Measurements from ENCODE around the gene NECAB2.

Gene NECAB2

GRCh38 chr16:83994703-83995102 is 26.7 kb downstream of the NECAB2 start:
- no peak for DNase-seq

GRCh38 chr16:83995754-83996153 is 27.7 kb downstream of the NECAB2 start:
- DNase-seq = no peak

- DNase-seq = no peak
These were observed 28.6 kb downstream of the NECAB2 start for GRCh38 chr16:83996481-83997252.

- no peak for DNase-seq
These were observed 30.0 kb downstream of the NECAB2 start for GRCh38 chr16:83998091-83998490.

- no peak for DNase-seq
These were observed 33.1 kb downstream of the NECAB2 start for GRCh38 chr16:84000989-84001642.

- no peak for DNase-seq
These were observed 33.7 kb downstream of the NECAB2 start for GRCh38 chr16:84001726-84002125.

- no peak for DNase-seq
These were observed 35.0 kb downstream of the NECAB2 start for GRCh38 chr16:84003038-84003437.

GRCh38 chr16:84004442-84004841 is 36.4 kb downstream of the NECAB2 start:
- DNase-seq = no peak

- DNase-seq = no peak
These were observed 37.3 kb downstream of the NECAB2 start for GRCh38 chr16:84005391-84005790.

- no peak for DNase-seq
These were observed 39.5 kb downstream of the NECAB2 start for GRCh38 chr16:84007520-84007919.

- DNase-seq = no peak
These were observed 39.9 kb downstream of the NECAB2 start for GRCh38 chr16:84007965-84008364.

GRCh38 chr16:84009282-84009681 is 41.2 kb downstream of the NECAB2 start:
- no peak for DNase-seq

- peak; percentile 34 for DNase-seq
These were observed 45.9 kb downstream of the NECAB2 start for GRCh38 chr16:84013787-84014569.

GRCh38 chr16:84014570-84015327 is 46.7 kb downstream of the NECAB2 start:
- no peak for DNase-seq

- DNase-seq = no peak
These were observed 47.4 kb downstream of the NECAB2 start for GRCh38 chr16:84015399-84015798.

- DNase-seq = no peak
These were observed 48.4 kb downstream of the NECAB2 start for GRCh38 chr16:84016477-84016876.

- no peak for DNase-seq
These were observed 50.7 kb downstream of the NECAB2 start for GRCh38 chr16:84018710-84019109.

- DNase-seq = no peak
These were observed 52.3 kb downstream of the NECAB2 start for GRCh38 chr16:84020353-84020752.

- DNase-seq = no peak
These were observed 53.4 kb downstream of the NECAB2 start for GRCh38 chr16:84021488-84021887.

- no peak for DNase-seq
These were observed 54.6 kb downstream of the NECAB2 start for GRCh38 chr16:84022644-84023043.

- no peak for DNase-seq
These were observed 56.8 kb downstream of the NECAB2 start for GRCh38 chr16:84024854-84025253.

GRCh38 chr16:84026606-84027005 is 58.6 kb downstream of the NECAB2 start:
- DNase-seq = no peak

- DNase-seq = no peak
These were observed 59.6 kb downstream of the NECAB2 start for GRCh38 chr16:84027625-84028024.
